Endodermal cell (in vitro differentiated cells): ENCODE measurements around the gene C18orf32. TPM values are rescaled to one million over a fixed set of nuclear protein-coding genes. Genes with fewer than 3 reads are reported as not detected.

Source experiments
- DNase-seq: peaks from one replicate; pipeline ENCODE4 v3.0.0-alpha.2; 2017
- H3K27ac ChIP-seq: 2 replicates; pipeline ENCODE4 v1.5.1; 2013; ENCODE audit warnings: mild to moderate bottlenecking, low read depth, low read length, moderate library complexity
- H3K27me3 ChIP-seq: 2 replicates; pipeline ENCODE4 v1.6.1; 2013; ENCODE audit warnings: mild to moderate bottlenecking, low read length, moderate library complexity; ENCODE audit not compliant: insufficient read depth, control insufficient read depth, poor library complexity, severe bottlenecking
- H3K36me3 ChIP-seq: 2 replicates; pipeline ENCODE4 v1.7.0; 2013; ENCODE audit warnings: mild to moderate bottlenecking, low read length, moderate library complexity; ENCODE audit not compliant: control insufficient read depth, insufficient read depth
- H3K4me1 ChIP-seq: one replicate; pipeline ENCODE4 v1.7.0; 2013; ENCODE audit warnings: low read length; ENCODE audit not compliant: control insufficient read depth, insufficient read depth
- H3K4me3 ChIP-seq: 2 replicates; pipeline ENCODE4 v1.5.1; 2013; ENCODE audit warnings: mild to moderate bottlenecking, low read length, moderate library complexity
- H3K9ac ChIP-seq: 2 replicates; pipeline ENCODE4 v1.6.1; 2013; ENCODE audit warnings: mild to moderate bottlenecking, low read length, moderate library complexity; ENCODE audit not compliant: poor library complexity, severe bottlenecking; ENCODE audit errors: extremely low read depth
- H3K9me3 ChIP-seq: 2 replicates; pipeline ENCODE4 v1.6.1; 2013; ENCODE audit warnings: mild to moderate bottlenecking, low read length, moderate library complexity; ENCODE audit not compliant: control insufficient read depth
- H3K27ac Mint-ChIP-seq: 2 replicates; pipeline ENCODE4 v1.8.0; 2020; ENCODE audit warnings: mixed read lengths
- H3K27me3 Mint-ChIP-seq: 2 replicates; pipeline ENCODE4 v1.8.0; 2021; ENCODE audit warnings: mild to moderate bottlenecking, mixed read lengths; ENCODE audit not compliant: insufficient read depth
- H3K36me3 Mint-ChIP-seq: 2 replicates; pipeline ENCODE4 v1.8.0; 2020; ENCODE audit warnings: low read depth, mixed read lengths
- H3K4me1 Mint-ChIP-seq: 2 replicates; pipeline ENCODE4 v1.8.0; 2020; ENCODE audit warnings: mixed read lengths
- H3K4me3 Mint-ChIP-seq: 2 replicates; pipeline ENCODE4 v1.8.0; 2020; ENCODE audit warnings: mild to moderate bottlenecking, moderate library complexity, mixed read lengths
- H3K9me3 Mint-ChIP-seq: 2 replicates; pipeline ENCODE4 v1.8.0; 2020; ENCODE audit warnings: mild to moderate bottlenecking, mixed read lengths
- CTCF ChIP-seq: fragments of 200-600 bp; sonication (generic); conservative IDR thresholded peaks from 2 replicates; pipeline ENCODE4 v1.5.0; 2021; ENCODE audit warnings: antibody characterized with exemption, mild to moderate bottlenecking
- WGBS, 2 experiments: methylation state at CpG; one replicate each; pipeline versions ENCODE4 v1.1.5 to v1.1.7; 2013; ENCODE audit warnings: missing lambda C conversion rate in 2 of 2, mixed read lengths in 1 of 2; ENCODE audit not compliant: insufficient coverage in 1 of 2, insufficient read length in 1 of 2; 5-methylcytosine and 5-hydroxymethylcytosine counted together
- total RNA-seq, 2 donors: library from RNA; stranded (reverse); fragmentation: NEBNext Ultra II Directional in 1 of 2; extraction: Animal tissue kit (Norgen Biotek cat#: 25700) in 1 of 2; gene quantifications; 2 replicates in 1 of 2; 3 replicates in 1 of 2; pipeline ENCODE4 v1.2.1, GENCODE V29; 2021

C18orf32 gene
- total RNA-seq, 2 donors from 2014 or later = 31.4 to 32.9 TPM

GRCh38 chr18:49443837-49444236 lies 43.2 kb downstream of the C18orf32 start:
- Mint-ChIP-seq H3K4me1 (no peaks in the 10 kb centered on the region), H3K27ac (no peak overlapping the region), H3K9me3 (peaks cover 16% of the 10 kb centered on the region), H3K4me3 (no peak overlapping the region), H3K27me3 (no peaks in the 10 kb centered on the region), H3K36me3 (peaks cover 14% of the 10 kb centered on the region)
- H3K9me3 ChIP-seq = peaks cover 13% of the 10 kb centered on the region
- H3K36me3 ChIP-seq = no peaks in the 10 kb centered on the region
- H3K4me3 ChIP-seq = no peak overlapping the region
- no peak overlapping the region for H3K27ac ChIP-seq
- no peak overlapping the region for H3K9ac ChIP-seq
- WGBS, 2 experiments = 100% methylated on average over 1 to 2 of the region's 2 CpGs
- no peaks in the 10 kb centered on the region for H3K27me3 ChIP-seq
- H3K4me1 ChIP-seq = no peaks in the 10 kb centered on the region
- no peak for TF ChIP-seq CTCF
- DNase-seq = no peak

GRCh38 chr18:49441338-49441938 lies 45.6 kb downstream of the C18orf32 start:
- H3K27ac ChIP-seq = no peak overlapping the region
- no peaks in the 10 kb centered on the region for H3K27me3 ChIP-seq
- Mint-ChIP-seq H3K9me3 (peaks cover 4% of the 10 kb centered on the region), H3K4me1 (no peaks in the 10 kb centered on the region), H3K36me3 (peaks cover under 1% of the 10 kb centered on the region), H3K4me3 (no peak overlapping the region), H3K27ac (no peak overlapping the region), H3K27me3 (no peaks in the 10 kb centered on the region)
- H3K4me3 ChIP-seq = no peak overlapping the region
- no peaks in the 10 kb centered on the region for H3K36me3 ChIP-seq
- no peaks in the 10 kb centered on the region for H3K9me3 ChIP-seq
- no peak overlapping the region for H3K9ac ChIP-seq
- 92% methylated on average over 5 to 7 of the region's 7 CpGs for WGBS, 2 experiments
- no peaks in the 10 kb centered on the region for H3K4me1 ChIP-seq
- no peak for TF ChIP-seq CTCF
- DNase-seq = no peak

- Mint-ChIP-seq H3K27me3 (no peaks in the 10 kb centered on the region), H3K4me1 (no peaks in the 10 kb centered on the region), H3K27ac (no peak overlapping the region), H3K9me3 (no peaks in the 10 kb centered on the region), H3K4me3 (no peak overlapping the region), H3K36me3 (no peaks in the 10 kb centered on the region)
- DNase-seq = no peak
- H3K9me3 ChIP-seq = no peaks in the 10 kb centered on the region
- H3K36me3 ChIP-seq = no peaks in the 10 kb centered on the region
- TF ChIP-seq CTCF = no peak
- H3K27ac ChIP-seq = no peak overlapping the region
- H3K4me3 ChIP-seq = no peak overlapping the region
- H3K27me3 ChIP-seq = no peaks in the 10 kb centered on the region
- H3K4me1 ChIP-seq = no peaks in the 10 kb centered on the region
- H3K9ac ChIP-seq = no peak overlapping the region
- WGBS, 2 experiments = 100% methylated on average over 1 of the region's 1 CpG; no CpG with 5 or more reads in 1 of the 2 experiments
Measured at GRCh38 chr18:49435170-49435569, 51.9 kb downstream of the C18orf32 start.
